ENCODE data around the gene MMGT1.

The MMGT1 gene

DNA sequence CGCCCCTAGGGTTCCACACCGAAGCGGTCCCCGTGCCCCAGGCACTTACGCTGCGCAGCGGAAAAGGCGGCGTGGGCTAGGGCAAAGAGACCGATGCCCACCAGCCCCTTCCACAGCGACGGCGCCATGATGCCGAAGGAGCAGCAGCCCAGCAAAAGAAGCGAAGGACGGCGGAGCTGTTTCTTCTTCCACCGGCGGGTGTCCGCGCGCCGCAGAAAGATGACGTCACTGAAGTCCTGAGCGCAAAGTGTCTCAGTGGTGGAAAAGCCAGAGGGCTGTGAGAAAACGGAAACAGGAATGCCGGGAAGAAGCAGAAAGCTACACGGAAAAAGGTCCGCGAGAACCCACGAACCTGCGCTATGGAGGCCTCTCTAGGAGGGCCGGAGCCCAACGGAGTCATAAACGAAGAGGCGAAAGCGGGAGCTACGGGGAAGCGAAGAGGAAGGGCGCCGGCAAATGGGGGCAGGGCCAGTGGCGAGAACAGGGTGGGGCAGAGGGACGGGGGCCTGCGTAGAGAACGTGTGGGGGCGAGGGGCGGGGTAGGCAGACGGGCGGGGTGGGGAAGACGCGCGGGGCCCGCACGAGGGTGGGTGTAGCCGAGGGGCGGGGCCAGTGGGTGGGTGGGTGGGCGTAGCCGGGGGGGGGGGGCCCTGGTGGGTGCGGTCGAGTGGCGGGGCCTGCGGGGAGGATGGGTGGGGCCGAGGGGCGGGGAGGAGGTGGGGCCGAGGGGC lies at the start of gene MMGT1:
Gene MMGT1 (minus strand): TSS at position 441 of the 731 bp plus-strand sequence. CDS start 313 bp downstream, at position 128.
- DNase-seq (ENCODE audit: low read depth, low spot score), result peak; percentile 51

DNA sequence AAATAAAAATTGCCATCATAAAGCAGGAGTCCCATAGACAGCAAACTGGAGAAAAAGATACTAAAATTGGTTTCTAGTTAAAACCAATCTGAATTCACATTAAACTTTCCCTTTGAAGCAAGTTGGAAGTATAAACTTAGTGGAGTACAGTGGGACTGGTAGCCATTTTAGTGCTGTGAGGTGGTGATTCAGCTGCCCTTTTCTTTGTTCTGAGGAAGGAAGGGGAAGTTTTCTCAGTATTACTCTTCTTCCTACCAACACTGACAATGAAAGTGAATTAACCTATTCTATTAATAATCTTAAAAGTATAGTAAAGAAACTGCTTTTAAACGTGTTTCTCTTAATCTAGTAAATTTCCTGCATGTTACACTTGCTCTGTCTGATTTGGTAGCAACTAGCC lies 48.1 kb upstream of the MMGT1 start:
- no peak for DNase-seq (ENCODE audit: low read depth, low spot score)

DNA sequence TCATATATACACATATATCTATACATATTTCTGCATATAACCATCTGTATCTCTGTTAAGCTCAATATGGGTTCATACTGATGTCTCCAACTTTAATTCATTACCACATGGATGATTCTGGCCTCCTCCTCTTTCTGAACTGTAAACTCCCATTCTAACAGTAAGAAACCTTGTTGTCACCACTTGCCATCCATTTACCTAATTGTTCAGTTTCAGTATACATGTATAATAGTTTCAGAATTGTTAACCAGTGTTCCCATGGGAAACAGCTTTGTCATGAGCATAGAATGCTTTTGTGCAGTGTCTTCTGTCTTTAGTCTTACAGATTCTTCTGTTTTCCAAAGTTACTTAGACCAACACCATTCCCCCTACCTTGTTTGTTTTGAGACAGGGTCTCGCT lies 47.4 kb upstream of the MMGT1 start:
- no peak for DNase-seq (ENCODE audit: low read depth, low spot score)

DNA sequence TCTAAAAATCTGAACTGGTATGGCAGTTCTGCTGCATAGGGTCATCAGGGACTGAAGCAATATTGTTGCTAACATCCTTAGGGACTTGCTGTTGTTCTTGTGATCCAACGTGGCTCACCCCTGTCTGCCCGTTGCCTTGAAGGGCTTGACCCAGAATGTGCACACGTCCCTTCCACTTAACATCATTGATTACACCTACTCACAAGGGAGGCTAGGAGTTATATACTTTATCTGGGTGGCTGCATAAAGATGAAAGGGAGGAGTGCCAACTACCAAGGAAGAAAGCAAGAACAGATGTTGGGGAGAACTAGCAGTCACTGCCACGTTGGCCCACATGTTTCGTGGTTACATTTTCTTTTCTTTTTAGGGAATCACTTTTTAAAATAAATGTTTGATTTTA lies 45.4 kb upstream of the MMGT1 start:
- DNase-seq (ENCODE audit: low read depth, low spot score), result no peak

DNA sequence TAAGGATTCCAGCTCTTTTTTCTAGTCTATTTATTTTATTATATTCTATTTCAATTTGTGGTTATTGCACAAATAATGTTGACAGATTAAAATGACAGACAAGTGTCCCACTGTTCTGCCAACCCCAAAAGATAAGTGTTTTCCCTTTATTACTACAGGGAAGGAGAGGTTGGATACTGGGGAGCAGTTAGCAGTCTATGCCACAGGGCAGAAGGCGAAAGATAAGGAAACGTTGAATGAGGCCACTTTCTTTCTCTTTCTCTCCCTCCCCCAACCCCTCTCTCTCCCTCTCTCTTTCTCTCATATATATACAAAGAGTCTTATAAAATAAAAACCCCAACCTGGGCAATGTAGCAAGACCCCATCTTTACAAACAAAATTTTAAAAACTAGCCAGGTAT lies 43.1 kb upstream of the MMGT1 start:
- no peak for DNase-seq (ENCODE audit: low read depth, low spot score)

DNA sequence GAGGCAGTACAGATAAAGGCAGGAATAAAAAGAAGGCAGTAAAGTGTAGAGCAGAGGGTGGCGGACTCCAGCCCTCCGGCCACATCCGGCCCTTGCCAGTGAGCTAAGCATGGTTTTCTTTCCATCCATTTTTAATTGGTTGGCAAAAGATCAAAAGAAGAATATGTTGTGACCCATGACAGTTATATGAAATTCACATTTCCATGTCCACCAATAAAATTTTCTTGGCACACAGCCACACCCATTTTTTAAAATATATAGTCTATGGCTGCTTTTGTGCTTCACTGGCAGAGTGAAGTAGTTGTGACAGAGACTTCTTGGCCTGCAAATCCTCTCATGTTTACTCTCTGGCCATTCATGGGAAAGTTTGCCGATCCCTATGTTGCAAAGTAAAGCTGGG lies 41.2 kb upstream of the MMGT1 start:
- no peak for DNase-seq (ENCODE audit: low read depth, low spot score)

DNA sequence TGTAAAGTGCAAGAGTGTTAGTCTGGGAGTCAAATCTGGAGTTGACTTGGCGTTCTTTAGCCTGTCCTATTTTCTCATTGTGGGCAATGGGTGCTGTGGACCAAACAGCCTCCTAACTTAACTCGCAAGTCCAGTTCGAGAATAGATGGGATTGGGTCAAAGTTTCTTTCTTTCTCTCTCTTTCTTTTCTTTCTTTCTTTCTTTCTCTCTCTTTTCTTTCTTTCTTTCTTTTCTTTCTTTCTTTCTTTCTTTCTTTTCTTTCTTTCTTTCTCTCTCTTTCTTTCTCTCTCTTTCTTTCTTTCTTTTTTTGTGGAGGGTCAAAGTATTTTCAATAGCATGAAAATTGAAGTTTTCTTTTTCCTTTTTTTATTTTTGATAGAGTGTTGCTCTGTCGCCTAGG lies 14.5 kb upstream of the MMGT1 start:
- DNase-seq (ENCODE audit: low read depth, low spot score), result no peak

DNA sequence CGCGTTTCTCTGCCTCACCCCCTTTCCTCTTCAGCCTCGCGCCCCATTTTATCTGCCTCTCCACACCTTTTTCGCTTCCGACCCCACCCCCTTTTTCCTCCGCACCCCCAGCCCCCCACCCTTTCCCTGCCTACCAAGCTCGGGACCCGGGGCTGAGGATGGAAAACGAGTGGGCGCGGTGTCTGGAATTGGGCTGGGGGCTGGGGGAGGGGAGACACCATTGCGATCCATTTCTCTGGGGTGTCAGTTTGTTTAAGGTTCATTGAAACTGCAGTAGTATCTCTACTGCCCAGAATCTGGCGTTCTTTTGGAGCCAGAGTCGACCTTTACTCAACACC lies 12.2 kb upstream of the MMGT1 start:
- no peak for DNase-seq (ENCODE audit: low read depth, low spot score)

DNA sequence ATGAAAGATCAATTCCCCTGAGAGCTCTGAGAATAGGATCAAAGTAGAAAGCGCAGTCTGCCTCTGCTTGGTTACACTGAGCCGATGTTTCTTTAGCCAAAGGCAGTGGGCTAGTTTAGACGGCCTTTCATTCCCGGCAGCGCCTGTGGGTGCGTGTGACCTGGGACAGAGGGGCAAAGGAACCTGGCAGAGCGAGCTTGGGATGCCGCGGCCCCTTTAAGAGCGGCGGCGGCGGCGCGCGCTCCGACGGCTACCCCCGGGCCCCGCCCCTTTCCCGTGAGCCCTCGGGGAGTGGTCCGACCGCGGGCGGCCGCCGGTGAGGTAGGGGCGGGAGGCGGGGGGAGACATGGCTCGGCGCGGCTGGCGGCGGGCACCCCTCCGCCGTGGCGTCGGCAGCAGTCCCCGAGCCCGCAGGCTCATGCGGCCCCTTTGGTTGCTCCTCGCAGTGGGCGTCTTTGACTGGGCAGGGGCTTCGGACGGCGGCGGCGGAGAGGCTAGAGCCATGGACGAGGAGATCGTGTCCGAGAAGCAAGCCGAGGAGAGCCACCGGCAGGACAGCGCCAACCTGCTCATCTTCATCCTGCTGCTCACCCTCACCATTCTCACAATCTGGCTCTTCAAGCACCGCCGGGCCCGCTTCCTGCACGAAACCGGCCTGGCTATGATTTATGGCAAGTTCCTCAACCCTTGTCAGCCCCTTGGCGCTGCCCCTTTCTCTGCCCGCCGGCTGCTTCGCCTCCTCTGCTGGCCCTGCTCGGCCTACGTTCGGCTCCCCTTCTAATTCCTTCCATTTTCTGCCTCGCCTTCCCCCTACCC lies 11.6 kb upstream of the MMGT1 start, which contains the start of gene SLC9A6:
Gene SLC9A6 (plus strand): TSS at position 279 of the 816 bp plus-strand sequence. CDS start 224 bp downstream, at position 503.
- peak; percentile 40 for DNase-seq (ENCODE audit: low read depth, low spot score)

DNA sequence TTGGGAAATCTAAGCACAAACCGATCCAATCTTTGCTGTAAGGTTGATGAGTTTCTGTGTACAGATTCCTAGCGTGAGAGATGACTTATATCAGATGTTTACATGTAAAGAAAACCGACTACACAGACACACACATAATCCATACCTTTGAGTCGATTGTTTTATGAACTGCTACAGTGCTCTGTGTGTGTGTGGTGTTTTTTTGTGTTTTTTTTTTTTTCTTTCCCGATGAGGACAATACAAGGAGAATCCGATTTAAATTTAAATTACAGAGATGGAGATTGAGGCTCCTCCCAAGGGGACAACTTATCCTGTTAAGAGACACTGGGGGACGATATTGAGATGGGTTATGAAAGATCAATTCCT lies 11.0 kb upstream of the MMGT1 start:
- DNase-seq (ENCODE audit: low read depth, low spot score), result no peak

DNA sequence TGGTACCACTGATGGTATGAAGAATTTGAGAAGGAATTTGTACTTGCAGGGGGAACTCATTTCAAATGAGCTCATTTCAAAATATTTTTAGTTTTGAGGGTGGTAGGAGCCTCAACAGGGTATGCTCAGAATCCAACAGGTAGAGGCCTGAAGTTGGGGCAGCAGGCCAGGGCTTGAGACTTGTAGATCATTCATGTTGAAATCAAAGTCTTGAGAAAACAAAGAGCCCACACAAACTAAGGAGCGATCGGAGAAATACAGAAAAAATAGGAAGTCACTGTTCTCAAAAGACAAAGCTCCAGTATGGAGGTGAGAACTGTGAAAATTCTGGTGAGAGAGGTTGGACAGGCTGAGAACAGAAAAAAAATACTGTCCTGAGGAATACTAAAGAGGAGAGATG lies 10.5 kb upstream of the MMGT1 start:
- no peak for DNase-seq (ENCODE audit: low read depth, low spot score)

DNA sequence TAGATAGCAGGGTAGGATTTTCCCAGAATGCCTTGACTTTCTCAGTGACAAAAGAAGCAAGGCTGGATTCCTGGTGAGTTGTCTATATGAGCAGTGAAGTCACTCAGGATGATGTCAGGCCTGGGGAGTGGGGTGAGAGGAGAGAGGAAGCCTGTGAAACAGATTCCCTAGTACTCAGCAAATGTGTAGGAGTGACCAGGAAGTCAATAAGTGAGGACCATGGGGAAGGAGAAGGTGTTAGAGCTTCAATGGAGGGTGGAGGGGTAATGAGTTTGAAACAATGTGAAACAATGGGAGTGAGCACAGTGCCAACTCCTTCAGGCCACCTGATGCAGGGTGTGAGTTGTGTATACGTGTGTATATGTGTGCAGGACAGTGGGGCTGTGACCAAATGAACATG lies 9.1 kb upstream of the MMGT1 start:
- no peak for DNase-seq (ENCODE audit: low read depth, low spot score)

DNA sequence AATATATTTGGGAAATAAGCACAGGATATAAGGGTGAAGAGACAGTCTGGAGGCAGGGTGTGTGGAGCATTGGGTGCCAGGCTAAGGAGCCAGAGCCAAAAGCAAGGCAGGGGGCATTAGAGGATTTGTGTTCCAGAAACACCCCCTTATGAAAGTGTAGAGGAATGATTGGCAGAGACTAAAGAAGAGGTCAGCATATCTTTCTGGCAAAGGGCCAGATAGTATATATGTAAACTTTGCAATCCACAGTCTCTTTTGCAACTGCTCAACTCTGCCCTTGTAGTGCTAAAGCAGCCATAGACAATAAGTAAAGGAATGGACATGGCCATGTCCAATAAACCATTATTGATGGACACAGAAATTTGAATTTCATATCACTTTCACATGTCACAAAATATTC lies 7.9 kb upstream of the MMGT1 start:
- no peak for DNase-seq (ENCODE audit: low read depth, low spot score)

DNA sequence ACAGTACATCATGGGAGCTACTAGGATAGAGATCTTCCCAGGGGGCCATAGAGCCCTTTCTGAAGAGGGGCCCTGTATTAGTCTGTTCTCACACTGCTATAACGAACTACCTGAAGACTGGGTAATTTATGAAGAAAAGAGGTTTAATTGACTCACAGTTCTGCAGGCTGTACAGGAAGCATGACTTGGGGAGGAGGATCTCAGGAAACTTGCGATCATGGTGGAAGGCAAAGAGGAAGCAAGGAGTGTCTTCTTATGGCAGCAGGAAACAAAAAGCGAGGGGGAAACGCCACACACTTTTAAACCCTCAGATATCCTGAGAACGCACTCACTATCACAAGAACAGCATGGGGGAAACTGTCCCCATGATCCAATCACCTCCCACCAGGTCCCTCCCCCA lies 7.2 kb upstream of the MMGT1 start:
- DNase-seq (ENCODE audit: low read depth, low spot score), result no peak

DNA sequence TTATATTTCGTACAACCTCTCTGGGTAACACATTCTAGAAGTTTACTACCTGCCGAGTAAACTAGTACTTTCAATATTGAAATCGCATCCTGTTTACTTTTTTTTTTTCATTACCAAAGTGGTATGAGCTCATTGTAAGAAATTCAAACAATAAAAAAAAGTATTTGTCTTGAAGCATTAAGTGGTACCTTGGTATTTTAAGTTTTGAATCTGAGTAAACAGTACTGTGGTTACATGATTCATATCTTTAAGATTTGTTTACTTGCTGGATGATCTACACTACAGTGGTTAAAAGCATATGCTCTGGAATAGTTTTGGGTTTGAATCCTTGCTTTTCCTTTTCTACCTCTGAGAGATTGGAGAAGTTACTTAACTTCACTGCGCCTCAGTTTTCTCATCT lies 3.8 kb upstream of the MMGT1 start:
- no peak for DNase-seq (ENCODE audit: low read depth, low spot score)

DNA sequence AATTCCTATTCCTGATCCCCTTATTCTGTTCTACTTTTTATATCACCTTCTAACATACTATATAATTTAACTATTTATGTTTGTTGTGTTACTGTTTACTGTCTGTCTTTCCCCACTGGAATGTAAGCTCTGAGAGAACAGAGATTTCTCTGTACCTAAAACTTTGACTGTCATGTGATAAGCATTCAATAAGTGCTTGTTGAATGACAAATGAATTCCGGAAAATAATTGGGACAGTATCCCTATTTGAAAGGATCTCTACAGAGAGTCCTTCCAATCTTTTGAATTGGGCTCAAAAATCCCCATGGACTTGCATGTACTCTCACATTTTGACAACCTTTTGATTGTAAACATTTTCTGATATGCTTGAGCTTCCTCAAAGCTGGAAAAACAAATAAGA lies 1.6 kb upstream of the MMGT1 start:
- DNase-seq (ENCODE audit: low read depth, low spot score), result no peak

DNA sequence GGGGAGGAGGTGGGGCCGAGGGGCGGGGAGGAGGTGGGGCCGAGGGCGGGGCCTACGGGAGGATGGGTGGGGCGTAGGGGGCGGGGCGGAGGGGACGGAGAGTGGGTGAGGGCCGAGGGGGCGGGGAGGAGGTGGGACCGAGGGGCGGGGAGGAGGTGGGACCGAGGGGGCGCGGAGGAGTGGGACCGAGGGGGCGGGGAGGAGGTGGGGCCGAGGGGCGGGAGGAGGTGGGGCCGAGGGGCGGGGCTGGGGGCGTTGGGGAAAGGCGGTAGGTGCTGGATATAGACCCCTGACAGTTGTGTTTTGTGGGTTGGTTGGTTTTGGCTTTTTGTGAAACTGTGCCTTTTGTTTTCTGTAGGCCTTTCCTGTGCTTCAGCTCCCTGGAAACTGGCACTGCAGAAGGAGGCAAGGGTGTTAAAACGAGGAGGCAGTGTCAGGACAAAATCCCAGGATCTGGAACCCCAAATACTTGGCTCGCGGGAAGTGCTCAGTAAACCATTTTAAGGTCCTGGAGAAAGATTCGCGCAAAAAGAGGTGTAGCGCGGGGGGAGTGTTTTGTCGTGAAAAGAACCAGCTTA lies 580 bp upstream of the MMGT1 start:
- no peak for DNase-seq (ENCODE audit: low read depth, low spot score)

DNA sequence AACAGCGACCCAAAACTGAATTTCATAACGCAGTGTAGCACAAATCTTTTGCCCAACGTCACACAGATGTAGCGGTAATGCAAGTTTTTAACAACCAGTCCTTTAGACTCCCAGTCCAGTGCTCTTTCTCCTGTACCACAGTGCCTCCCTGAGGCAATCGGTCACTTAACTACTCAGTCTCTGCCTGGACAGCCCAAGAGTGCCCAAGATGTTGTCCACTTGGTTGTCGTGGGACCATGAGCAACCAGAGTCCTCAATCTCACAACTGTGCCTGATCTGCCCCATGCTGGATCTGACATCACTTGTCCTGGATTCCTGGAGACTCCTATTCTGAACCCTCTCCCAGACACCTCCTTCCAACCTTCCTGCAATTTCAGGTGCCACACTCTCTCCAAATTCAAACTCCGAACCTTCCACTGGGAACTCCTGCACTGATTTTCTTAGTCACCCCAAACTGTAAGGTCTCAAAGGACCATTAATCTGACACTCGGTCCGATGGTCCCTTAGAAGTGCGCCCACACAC lies 702 bp downstream of the MMGT1 start:
- no peak for DNase-seq (ENCODE audit: low read depth, low spot score)

DNA sequence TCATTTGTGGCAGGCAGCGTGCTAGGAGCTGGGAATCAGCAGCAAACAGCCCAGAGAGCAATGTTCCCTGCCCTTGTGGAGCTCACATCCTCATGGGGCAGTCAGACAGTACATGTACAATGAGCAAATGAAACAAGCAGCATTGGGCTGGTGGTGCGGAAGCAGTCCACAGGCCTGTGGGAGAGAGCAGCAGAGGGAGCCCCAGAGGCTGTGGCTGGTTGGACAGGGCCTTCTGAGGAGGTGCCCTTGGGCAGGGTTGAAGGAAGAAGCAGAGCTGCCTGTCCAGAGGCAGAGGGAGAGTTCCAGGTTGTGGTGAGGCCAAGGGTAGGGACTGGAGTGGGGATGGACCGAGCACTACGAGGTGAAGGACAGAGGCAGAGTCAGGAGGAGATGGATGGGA lies 22.5 kb downstream of the MMGT1 start:
- no peak for DNase-seq (ENCODE audit: low read depth, low spot score)

DNA sequence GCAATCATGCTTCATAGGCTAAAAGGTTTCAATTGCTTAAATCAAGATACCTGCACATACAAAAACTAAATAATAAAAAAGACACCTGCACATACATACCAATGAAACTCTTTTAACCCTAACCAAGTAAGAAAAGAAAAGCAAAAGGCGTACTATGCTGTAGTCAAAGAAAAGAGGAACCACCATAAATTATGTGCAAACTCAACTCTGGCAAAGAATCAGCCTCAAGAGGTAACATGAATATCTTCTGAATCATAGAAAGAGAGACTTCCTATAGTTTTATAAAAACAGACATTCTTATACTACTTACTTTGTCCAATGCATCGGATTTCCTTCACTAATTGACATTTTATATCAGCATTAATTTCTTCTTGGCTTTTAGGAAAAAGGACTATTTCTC lies 29.3 kb downstream of the MMGT1 start:
- DNase-seq (ENCODE audit: low read depth, low spot score), result no peak

DNA sequence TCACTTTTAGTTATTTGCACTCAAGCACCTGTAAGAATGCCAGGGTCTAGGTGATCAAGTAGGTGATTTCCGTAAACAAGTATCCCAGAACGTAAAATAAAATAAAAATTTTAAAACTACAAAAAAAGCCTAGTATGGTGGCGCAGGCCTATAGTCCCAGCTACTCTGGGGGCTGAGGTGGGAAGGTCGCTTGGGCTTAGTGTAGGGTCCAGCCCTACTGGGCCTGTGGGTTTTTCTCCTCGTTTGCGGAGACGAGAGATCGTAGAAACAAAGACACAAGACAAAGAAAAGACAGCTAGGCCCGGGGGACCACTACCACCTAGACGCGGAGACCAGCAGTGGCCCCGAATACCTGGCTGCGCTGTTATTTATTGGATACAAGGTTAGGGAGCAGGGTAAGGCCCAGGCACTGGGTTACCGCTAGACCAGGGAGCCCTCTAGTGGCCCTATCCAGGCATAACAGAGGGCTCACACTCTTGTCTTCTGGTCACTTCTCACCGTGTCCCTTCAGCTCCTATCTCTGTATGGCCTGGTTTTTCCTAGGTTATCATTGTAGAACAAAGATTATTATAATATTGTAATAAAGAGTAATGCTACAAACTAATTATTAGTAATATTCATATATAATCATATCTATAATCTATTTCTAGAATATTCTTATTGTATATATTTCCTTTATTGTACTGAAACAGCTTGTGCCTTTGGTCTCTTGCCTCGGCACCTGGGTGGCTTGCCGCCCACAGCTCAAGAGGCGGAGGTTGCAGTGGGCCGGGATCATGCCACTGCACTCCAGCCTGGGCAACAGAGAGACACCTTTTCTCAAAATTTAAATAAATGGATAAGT lies 41.9 kb downstream of the MMGT1 start:
- DNase-seq (ENCODE audit: low read depth, low spot score), result no peak

DNA sequence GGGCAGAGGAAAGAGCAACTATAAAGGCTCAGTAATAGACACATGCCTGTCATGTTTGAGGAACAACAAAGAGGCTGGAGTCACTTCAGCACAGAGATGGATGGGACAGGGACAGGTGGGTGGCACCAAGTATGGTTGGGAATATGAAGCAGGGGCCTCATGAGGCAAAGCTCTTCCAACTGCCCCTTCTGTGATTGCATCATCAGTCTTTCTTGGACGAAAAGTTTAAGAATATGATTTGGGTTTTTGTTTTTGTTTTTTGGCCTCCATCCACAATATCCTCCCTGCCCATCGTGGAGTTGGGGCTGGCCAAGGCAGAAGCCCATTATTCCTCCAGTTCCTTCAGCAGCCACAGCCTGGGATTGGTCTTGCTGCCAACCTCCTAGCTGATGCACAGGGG lies 45.9 kb downstream of the MMGT1 start:
- no peak for DNase-seq (ENCODE audit: low read depth, low spot score)
